GM23248 (cell line): Measurements from ENCODE around the gene EPHA5. TPM values are rescaled to one million over a fixed set of nuclear protein-coding genes. Genes with fewer than 3 reads are reported as not detected.

ENCODE experiments used
- DNase-seq: peaks from one replicate; pipeline ENCODE4 v3.0.0-alpha.2; 2015
- H2AFZ ChIP-seq: fragments of 200-600 bp; sonication (generic); 2 replicates; pipeline ENCODE4 v1.6.1; 2016; ENCODE audit warnings: antibody characterized with exemption
- H3F3A ChIP-seq: fragments of 200-600 bp; sonication (generic); 2 replicates; pipeline ENCODE4 v1.6.1; 2016; ENCODE audit warnings: mild to moderate bottlenecking, antibody characterized with exemption, mixed run types; ENCODE audit not compliant: insufficient read depth
- H3K27ac ChIP-seq: fragments of 200-600 bp; sonication (generic); 2 replicates; pipeline ENCODE4 v1.5.1; 2016; ENCODE audit warnings: mild to moderate bottlenecking
- H3K27me3 ChIP-seq: fragments of 200-600 bp; sonication (generic); replicated peaks from 2 replicates; pipeline ENCODE4 v1.6.1; 2016; ENCODE audit warnings: mild to moderate bottlenecking; ENCODE audit not compliant: insufficient read depth
- H3K36me3 ChIP-seq: fragments of 200-600 bp; sonication (generic); 2 replicates; pipeline ENCODE4 v1.6.1; 2016; ENCODE audit warnings: low read depth, mild to moderate bottlenecking
- H3K4me1 ChIP-seq: fragments of 200-600 bp; sonication (generic); 2 replicates; pipeline ENCODE4 v1.6.1; 2016; ENCODE audit warnings: mild to moderate bottlenecking; ENCODE audit not compliant: insufficient read depth
- H3K4me2 ChIP-seq: fragments of 200-600 bp; sonication (generic); one replicate; pipeline ENCODE4 v1.6.1; 2016; ENCODE audit warnings: mild to moderate bottlenecking; ENCODE audit not compliant: unreplicated experiment
- H3K4me3 ChIP-seq: fragments of 200-600 bp; sonication (generic); 2 replicates; pipeline ENCODE4 v1.5.1; 2016; ENCODE audit warnings: mild to moderate bottlenecking
- H3K79me2 ChIP-seq: fragments of 200-600 bp; sonication (generic); 2 replicates; pipeline ENCODE4 v1.6.1; 2016; ENCODE audit warnings: mild to moderate bottlenecking; ENCODE audit not compliant: insufficient read depth
- H3K9ac ChIP-seq: fragments of 200-600 bp; sonication (generic); 2 replicates; pipeline ENCODE4 v1.6.1; 2016; ENCODE audit warnings: mild to moderate bottlenecking
- H3K9me2 ChIP-seq: fragments of 200-600 bp; sonication (generic); 2 replicates; pipeline ENCODE4 v1.6.1; 2016; ENCODE audit warnings: mixed run types, mild to moderate bottlenecking, moderate library complexity; ENCODE audit not compliant: insufficient read depth
- H3K9me3 ChIP-seq: fragments of 200-600 bp; sonication (generic); one replicate; pipeline ENCODE4 v1.6.1; 2017; ENCODE audit warnings: low read depth
- H4K20me1 ChIP-seq: fragments of 200-600 bp; sonication (generic); 2 replicates; pipeline ENCODE4 v1.6.0; 2016; ENCODE audit not compliant: insufficient read depth
- EZH2 ChIP-seq: fragments of 200-600 bp; sonication (generic); IDR thresholded peaks from 2 replicates; pipeline ENCODE4 v1.6.1; 2018; ENCODE audit warnings: antibody characterized with exemption, mild to moderate bottlenecking; ENCODE audit not compliant: insufficient read depth, poor library complexity, severe bottlenecking
- EZH2phosphoT487 ChIP-seq: fragments of 200-600 bp; sonication (generic); IDR thresholded peaks from 2 replicates; pipeline ENCODE4 v1.6.1; 2018; ENCODE audit warnings: antibody characterized with exemption, moderate library complexity, mild to moderate bottlenecking, low read depth; ENCODE audit not compliant: insufficient read depth
- WGBS, 2 experiments: methylation state at CpG; one replicate each; pipeline ENCODE4 v1.1.6; 2015 to 2017; ENCODE audit warnings: low lambda C conversion rate in 2 of 2, low coverage in 1 of 2; ENCODE audit errors: missing lambda C conversion rate in 2 of 2; 5-methylcytosine and 5-hydroxymethylcytosine counted together
- in situ Hi-C: fragments of 300-500 bp; cut with MboI; formaldehyde crosslinking; loops from 2 replicates; pipeline ENCODE4 v1.15.0; 2020
- polyA plus RNA-seq: library from polyadenylated mRNA; unstranded; fragments of >200 nt; fragmentation: Nextera tagmentation; extraction: Ambion mirVana; gene quantifications from 2 replicates; pipeline ENCODE4 v1.2.1, GENCODE V29; 2016
- total RNA-seq: library from RNA; depleted of rRNA; stranded (reverse); fragments of >200 nt; shearing (Covaris generic); gene quantifications from 2 replicates; pipeline ENCODE4 v1.2.3, GENCODE V29; 2014; rRNA removed

The EPHA5 gene
- total RNA-seq: not detected in 2 replicates
- polyA plus RNA-seq: not detected in 2 replicates

DNA sequence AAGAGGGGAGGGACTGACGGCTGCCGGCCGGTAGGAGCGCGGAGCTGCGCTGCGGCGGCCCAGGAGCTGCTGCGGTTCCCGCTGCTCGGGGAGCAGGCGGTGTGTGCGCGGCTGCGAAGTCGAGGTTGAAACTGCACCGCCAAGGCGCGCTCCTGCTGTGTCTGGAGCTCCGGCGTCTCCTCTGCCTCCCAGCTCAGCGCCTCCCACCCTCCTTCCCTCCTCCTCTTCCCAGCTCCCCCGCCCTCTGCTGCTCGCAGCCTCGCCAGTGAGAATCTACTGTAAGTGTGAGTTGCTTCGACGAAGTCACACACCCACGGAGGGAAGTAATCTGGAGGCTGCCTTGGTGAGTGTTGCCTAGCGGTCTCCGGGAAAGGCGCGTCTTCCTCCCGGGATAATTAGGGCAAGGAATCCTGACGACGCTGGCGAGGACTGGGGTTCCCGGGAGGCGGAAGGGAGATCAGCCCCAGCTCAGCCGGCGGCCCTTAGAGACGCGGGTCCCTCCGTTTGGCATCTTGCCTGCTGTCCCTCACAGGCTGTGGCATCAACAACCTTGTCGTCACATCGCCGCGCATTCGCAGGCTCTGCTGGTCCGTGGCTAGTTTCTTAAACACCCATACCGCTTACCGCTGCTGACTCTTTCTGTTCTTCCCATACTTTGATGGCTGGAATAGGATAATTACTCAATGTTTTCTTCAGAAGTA lies at the start of gene EPHA5:
TSS of gene EPHA5 (minus strand) at position 159 of the 701 bp plus-strand sequence. CDS start 747 bp downstream, outside the sequence.
- no peaks in the 10 kb centered on the region for H4K20me1 ChIP-seq
- H3K9me3 ChIP-seq: no peaks in the 10 kb centered on the region
- peaks cover 73% of the 10 kb centered on the region for H3K27me3 ChIP-seq
- peak; percentile 68 for DNase-seq
- whole genome bisulfite sequencing, 2 experiments: 4% methylated on average over 38 to 51 of the region's 51 CpGs
- peak within 1 kb of the TSS; percentile 81 for H3K4me2 ChIP-seq
- H3K9ac ChIP-seq: no peak within 1 kb of the TSS
- peaks cover 5% of the 10 kb centered on the region; the same call in 1 of the 2 replicates for H3K4me1 ChIP-seq
- H3K9me2 ChIP-seq: no peaks in the 10 kb centered on the region
- no peaks in the 10 kb centered on the region for H3K36me3 ChIP-seq
- no peaks in the 10 kb centered on the region for H3K79me2 ChIP-seq
- in situ Hi-C loops: no loop called here
- TF ChIP-seq EZH2phosphoT487: no peak
- TF ChIP-seq EZH2: peak; percentile 19
- peak within 1 kb of the TSS; percentile 67 for H3K4me3 ChIP-seq
- H2AFZ ChIP-seq: peak within 1 kb of the TSS; percentile 86
- H3K27ac ChIP-seq: no peak within 1 kb of the TSS
- no peaks in the 10 kb centered on the region for H3F3A ChIP-seq

DNA sequence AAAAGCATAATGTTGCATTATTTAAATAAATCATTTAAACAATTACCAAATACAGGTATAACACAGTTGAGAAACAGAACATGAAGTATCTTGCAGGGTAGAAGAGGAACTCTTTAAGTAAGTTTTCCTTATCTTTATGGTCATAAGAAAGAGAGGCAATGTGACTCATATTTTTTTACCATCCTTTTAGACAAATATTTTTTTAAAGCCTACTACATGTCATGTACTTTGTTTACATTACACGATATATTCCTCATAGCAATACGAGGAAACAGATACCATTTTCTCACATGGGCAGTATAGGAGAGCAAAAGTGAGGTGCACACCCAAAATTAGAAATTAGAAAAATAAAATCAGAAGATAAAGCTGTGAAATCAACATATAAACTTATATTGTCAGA lies 49.3 kb upstream of the EPHA5 start:
- no peaks in the 10 kb centered on the region for H3K27me3 ChIP-seq
- H3F3A ChIP-seq: no peaks in the 10 kb centered on the region
- no peak overlapping the region for H3K27ac ChIP-seq
- H2AFZ ChIP-seq: no peak overlapping the region
- TF ChIP-seq EZH2phosphoT487 (no peak), EZH2 (no peak)
- H4K20me1 ChIP-seq: no peaks in the 10 kb centered on the region
- no peaks in the 10 kb centered on the region for H3K36me3 ChIP-seq
- in situ Hi-C loops: no loop called here
- no peak overlapping the region for H3K4me2 ChIP-seq
- H3K79me2 ChIP-seq: no peaks in the 10 kb centered on the region
- no peak overlapping the region for H3K9ac ChIP-seq
- H3K4me1 ChIP-seq: no peaks in the 10 kb centered on the region
- 11 to 14% methylated on average over 2 of the region's 2 CpGs for WGBS, 2 experiments
- no peak for DNase-seq
- H3K9me2 ChIP-seq: no peaks in the 10 kb centered on the region
- H3K9me3 ChIP-seq: no peaks in the 10 kb centered on the region
- no peak overlapping the region for H3K4me3 ChIP-seq

DNA sequence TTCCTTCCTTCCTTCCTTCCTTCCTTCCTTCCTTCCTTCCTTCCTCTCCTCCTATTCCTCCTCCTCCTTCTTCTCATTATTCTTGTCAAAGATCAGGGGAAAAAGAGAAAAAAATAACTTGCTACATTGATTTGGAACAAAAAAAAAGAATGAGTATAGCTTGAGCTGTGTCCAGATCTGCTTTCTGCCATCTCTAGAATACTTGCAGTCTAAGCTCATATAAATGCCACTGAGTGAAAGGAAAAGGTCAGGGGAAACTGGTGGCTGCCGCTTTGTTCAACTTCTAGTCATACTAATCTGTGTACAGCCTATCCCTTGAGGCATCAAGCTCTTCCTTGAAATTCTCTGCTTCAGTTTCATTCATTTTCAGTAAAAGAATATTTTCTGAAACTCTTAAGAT lies 28.3 kb upstream of the EPHA5 start:
- no peak for DNase-seq
- Histone ChIP-seq H3K4me3 (no peak overlapping the region), H3K9me3 (no peaks in the 10 kb centered on the region), H3K9me2 (no peaks in the 10 kb centered on the region), H3K27ac (no peak overlapping the region), H3K4me2 (no peak overlapping the region), H3K9ac (no peak overlapping the region), H3K4me1 (no peaks in the 10 kb centered on the region), H3K36me3 (no peaks in the 10 kb centered on the region), H4K20me1 (no peaks in the 10 kb centered on the region), H3K27me3 (no peaks in the 10 kb centered on the region), H3F3A (no peaks in the 10 kb centered on the region), H2AFZ (no peak overlapping the region), H3K79me2 (no peaks in the 10 kb centered on the region)
- no peak for TF ChIP-seq EZH2
- TF ChIP-seq EZH2phosphoT487: no peak
- in situ Hi-C loops: no loop called here
- WGBS, 2 experiments: 26 to 32% methylated on average over 1 of the region's 1 CpG

DNA sequence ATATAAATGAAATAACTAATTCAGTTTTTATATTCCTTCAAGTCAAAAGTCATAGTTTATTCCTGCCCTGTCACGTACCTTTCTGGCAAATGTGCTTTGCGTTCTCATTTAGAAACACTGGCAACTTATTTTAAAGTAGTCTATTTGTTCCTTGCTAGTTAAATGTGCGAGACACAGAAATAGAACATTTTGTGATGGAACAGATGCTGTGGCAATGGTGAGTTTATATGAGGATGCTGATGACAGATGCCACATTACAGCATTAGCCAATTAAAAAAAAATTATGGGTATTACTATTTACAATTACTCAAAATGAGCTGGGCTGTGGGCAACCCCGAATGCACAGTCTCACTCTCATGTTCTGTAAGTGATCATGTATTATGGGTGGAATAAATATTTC lies 26.1 kb upstream of the EPHA5 start:
- Histone ChIP-seq H3K27me3 (no peaks in the 10 kb centered on the region), H3K27ac (no peak overlapping the region), H3K9ac (no peak overlapping the region), H2AFZ (no peak overlapping the region), H3K36me3 (no peaks in the 10 kb centered on the region), H3K4me1 (no peaks in the 10 kb centered on the region), H3K79me2 (no peaks in the 10 kb centered on the region), H3K9me2 (no peaks in the 10 kb centered on the region), H3K4me3 (no peak overlapping the region), H3K4me2 (no peak overlapping the region), H3K9me3 (no peaks in the 10 kb centered on the region), H4K20me1 (no peaks in the 10 kb centered on the region), H3F3A (no peaks in the 10 kb centered on the region)
- WGBS, 2 experiments: 18% methylated on average over 4 of the region's 4 CpGs
- TF ChIP-seq EZH2phosphoT487 (no peak), EZH2 (no peak)
- DNase-seq: no peak
- in situ Hi-C loops: no loop called here
